A673 (cell line): ENCODE data around the gene SGPL1. TPM values are rescaled to one million over a fixed set of nuclear protein-coding genes. Genes with fewer than 3 reads are reported as not detected.
"Not testable (repeated sequence)": the region's sequence is repeated elsewhere in the genome, so short reads cannot be mapped to it uniquely, and the experiment has no call there.

ENCODE experiments used
- BruUV-seq: library from RNA; stranded (reverse); fragments of 400-500 nt; replicated peaks from 2 replicates; lab custom pipeline; 2021; lab: Mats Ljungman, UMichigan
- CTCF ChIA-PET: fragments of 300-600 bp; sonication (Branson Sonifier 250); formaldehyde crosslinking; loops from one replicate; lab custom pipeline; 2022; ENCODE audit warnings: antibody characterized with exemption; lab: Charles Lee
- POLR2A ChIA-PET: fragments of 300-600 bp; sonication (Branson Sonifier 250); formaldehyde crosslinking; loops from one replicate; lab custom pipeline; 2022; ENCODE audit warnings: antibody characterized with exemption; ENCODE audit not compliant: low non-redundant PET; lab: Charles Lee
- DNase-seq: peaks from one replicate; pipeline ENCODE4 v3.0.0-alpha.2; 2015; ENCODE audit warnings: low spot score
- H3K27ac ChIP-seq: fragments of 200-600 bp; sonication (generic); 2 replicates; pipeline ENCODE4 v1.5.1; 2016; ENCODE audit warnings: mixed run types, low read depth, mild to moderate bottlenecking, mixed read lengths, antibody characterized with exemption, low read length; ENCODE audit not compliant: poor library complexity, severe bottlenecking
- H3K27me3 ChIP-seq: fragments of 200-600 bp; sonication (generic); replicated peaks from 2 replicates; pipeline ENCODE4 v1.6.1; 2017; ENCODE audit warnings: mixed run types, low read depth, mild to moderate bottlenecking, mixed read lengths, antibody characterized with exemption, low read length; ENCODE audit not compliant: insufficient read depth, poor library complexity
- H3K36me3 ChIP-seq: fragments of 200-600 bp; sonication (generic); 2 replicates; pipeline ENCODE4 v1.6.1; 2016; ENCODE audit warnings: mixed run types, mild to moderate bottlenecking, mixed read lengths, antibody characterized with exemption, low read length; ENCODE audit not compliant: insufficient read depth, poor library complexity, severe bottlenecking
- H3K4me1 ChIP-seq: fragments of 200-600 bp; sonication (generic); 2 replicates; pipeline ENCODE4 v1.6.1; 2017; ENCODE audit warnings: mixed run types, mild to moderate bottlenecking, mixed read lengths, antibody characterized with exemption, low read length; ENCODE audit not compliant: insufficient read depth, poor library complexity, severe bottlenecking
- H3K4me3 ChIP-seq: fragments of 200-600 bp; sonication (generic); 2 replicates; pipeline ENCODE4 v1.5.1; 2016; ENCODE audit warnings: low read depth, mixed run types, mild to moderate bottlenecking, mixed read lengths, low read length; ENCODE audit not compliant: poor library complexity, severe bottlenecking
- H3K9me3 ChIP-seq: fragments of 200-600 bp; sonication (generic); 2 replicates; pipeline ENCODE4 v1.6.1; 2016; ENCODE audit warnings: mixed run types, low read depth, mild to moderate bottlenecking, mixed read lengths, antibody characterized with exemption, low read length; ENCODE audit not compliant: poor library complexity, severe bottlenecking
- EZH2 ChIP-seq: fragments of 200-600 bp; sonication (generic); IDR thresholded peaks from 2 replicates; pipeline ENCODE4 v1.6.1; 2017; ENCODE audit warnings: borderline replicate concordance, low read depth, mild to moderate bottlenecking, mixed read lengths, antibody characterized with exemption, low read length; ENCODE audit not compliant: poor library complexity, severe bottlenecking
- intact Hi-C: fragments of 100-400 bp; cut with micrococcal nuclease; formaldehyde crosslinking; loops from one replicate; pipeline ENCODE4 v1.10.0; 2022; ENCODE audit not compliant: unreplicated experiment
- total RNA-seq: library from RNA; stranded (reverse); gene quantifications from 2 replicates; pipeline ENCODE4 v1.2.3, GENCODE V29; 2021
- TF ChIP-seq, protein P1 (sequence below): fragments of 300-800, 200-600 bp; sonication (generic); conservative IDR thresholded peaks from 2 replicates; pipeline ENCODE4 v1.5.1; 2017; ENCODE audit warnings: low read depth, mild to moderate bottlenecking, antibody characterized with exemption, low read length, moderate library complexity, mixed read lengths

The SGPL1 gene
- total RNA-seq, 1 experiment from 2014 or later: 48.6 TPM

DNA sequence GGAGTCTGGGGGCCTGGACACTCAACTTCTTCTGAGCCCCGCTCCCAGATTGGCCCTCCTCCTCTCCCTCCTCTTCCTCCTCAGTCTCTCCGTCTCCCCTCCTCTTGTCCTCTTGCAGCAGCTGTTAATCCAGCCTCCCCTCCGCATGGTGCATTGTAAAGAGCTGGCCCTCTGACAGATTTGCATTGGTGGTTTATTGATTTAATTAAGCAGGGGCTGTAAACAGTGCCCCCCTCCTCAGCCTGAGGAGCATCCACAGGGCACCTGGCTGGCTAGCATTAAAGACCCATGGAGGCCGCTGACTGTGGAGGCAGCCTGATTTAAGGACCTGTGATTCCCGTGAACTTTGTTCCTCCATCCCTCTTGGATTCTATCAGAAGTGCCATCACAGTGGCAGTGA, 101.5 kb downstream of the SGPL1 start:
- no TSS peak for BruUV-seq
- CTCF ChIA-PET: no interaction called here
- intact Hi-C loops: no loop called here
- no peak for DNase-seq
- Histone ChIP-seq H3K36me3 (no peaks in the 10 kb centered on the region), H3K27me3 (no peaks in the 10 kb centered on the region), H3K4me3 (no peak overlapping the region), H3K27ac (no peak overlapping the region), H3K9me3 (no peaks in the 10 kb centered on the region), H3K4me1 (no peaks in the 10 kb centered on the region)
- TF ChIP-seq, protein P1, sequence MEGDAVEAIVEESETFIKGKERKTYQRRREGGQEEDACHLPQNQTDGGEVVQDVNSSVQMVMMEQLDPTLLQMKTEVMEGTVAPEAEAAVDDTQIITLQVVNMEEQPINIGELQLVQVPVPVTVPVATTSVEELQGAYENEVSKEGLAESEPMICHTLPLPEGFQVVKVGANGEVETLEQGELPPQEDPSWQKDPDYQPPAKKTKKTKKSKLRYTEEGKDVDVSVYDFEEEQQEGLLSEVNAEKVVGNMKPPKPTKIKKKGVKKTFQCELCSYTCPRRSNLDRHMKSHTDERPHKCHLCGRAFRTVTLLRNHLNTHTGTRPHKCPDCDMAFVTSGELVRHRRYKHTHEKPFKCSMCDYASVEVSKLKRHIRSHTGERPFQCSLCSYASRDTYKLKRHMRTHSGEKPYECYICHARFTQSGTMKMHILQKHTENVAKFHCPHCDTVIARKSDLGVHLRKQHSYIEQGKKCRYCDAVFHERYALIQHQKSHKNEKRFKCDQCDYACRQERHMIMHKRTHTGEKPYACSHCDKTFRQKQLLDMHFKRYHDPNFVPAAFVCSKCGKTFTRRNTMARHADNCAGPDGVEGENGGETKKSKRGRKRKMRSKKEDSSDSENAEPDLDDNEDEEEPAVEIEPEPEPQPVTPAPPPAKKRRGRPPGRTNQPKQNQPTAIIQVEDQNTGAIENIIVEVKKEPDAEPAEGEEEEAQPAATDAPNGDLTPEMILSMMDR: no peak
- TF ChIP-seq EZH2: no peak
- POLR2A ChIA-PET: no interaction called here

DNA sequence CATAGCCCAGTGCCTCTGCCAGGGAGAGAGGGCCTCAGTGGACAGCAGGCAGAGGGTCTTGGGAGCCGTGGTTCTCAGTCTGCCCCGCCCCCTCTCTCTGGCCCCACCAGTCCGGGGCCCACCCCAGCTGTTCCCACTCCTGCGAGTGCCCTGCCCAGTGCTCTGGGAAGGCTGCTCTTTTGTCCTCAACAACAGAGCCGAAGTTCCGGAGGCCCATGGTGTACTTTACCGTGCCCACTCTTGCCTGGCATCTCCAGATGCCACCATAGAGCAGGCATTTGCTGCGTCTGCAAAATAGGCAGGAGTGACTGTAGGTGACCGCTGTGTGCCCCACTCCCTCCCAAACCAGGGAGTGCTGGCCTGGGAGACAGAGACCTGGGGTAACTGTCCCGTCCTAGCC, 101.9 kb downstream of the SGPL1 start:
- H3K36me3 ChIP-seq: no peaks in the 10 kb centered on the region
- TF ChIP-seq EZH2: no peak
- TF ChIP-seq, protein P1: no peak
- H3K9me3 ChIP-seq: no peaks in the 10 kb centered on the region
- H3K27ac ChIP-seq: no peak overlapping the region
- intact Hi-C loops: no loop called here
- ChIA-PET POLR2A (no interaction called here), CTCF (no interaction called here)
- H3K4me3 ChIP-seq: no peak overlapping the region
- H3K4me1 ChIP-seq: no peaks in the 10 kb centered on the region
- no peaks in the 10 kb centered on the region for H3K27me3 ChIP-seq
- DNase-seq: no peak
- BruUV-seq: no TSS peak

DNA sequence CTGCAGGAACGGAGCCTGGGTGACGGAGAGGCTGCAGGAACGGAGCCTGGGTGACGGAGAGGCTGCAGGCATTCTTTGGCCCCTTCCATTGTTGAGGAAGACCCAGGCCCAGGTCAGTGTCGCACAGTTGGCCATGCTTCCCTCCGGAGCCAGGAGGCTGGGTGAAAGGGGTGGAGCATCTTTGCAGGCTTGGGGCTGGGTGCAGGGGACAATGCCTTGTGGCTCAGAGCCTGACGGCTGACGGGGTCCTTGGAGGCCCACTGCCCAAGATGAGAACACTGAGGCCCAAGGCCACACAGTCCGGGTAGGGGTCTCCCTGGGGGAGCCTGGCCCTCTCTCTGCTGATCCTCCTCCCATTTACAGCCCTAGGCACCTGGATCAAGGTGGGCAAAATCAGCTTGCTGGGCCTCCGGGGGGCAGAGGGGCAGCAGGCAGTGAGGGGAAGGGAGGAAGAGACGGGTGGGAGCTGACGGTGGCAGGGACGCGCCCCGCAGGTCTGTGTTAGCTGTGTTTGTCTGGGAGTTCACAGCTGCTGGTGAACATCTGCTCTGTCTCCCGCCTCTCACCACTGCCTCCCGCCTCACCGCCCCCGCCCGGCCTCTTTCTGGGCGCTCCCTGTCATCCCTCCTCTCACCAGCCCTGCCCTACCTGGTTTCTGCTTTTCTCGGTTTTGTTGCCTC, 103.2 kb downstream of the SGPL1 start:
- intact Hi-C loops: no loop called here
- Histone ChIP-seq H3K36me3 (no peaks in the 10 kb centered on the region), H3K4me1 (no peaks in the 10 kb centered on the region), H3K27me3 (no peaks in the 10 kb centered on the region), H3K4me3 (no peak overlapping the region), H3K9me3 (no peaks in the 10 kb centered on the region), H3K27ac (no peak overlapping the region)
- no TSS peak for BruUV-seq
- POLR2A ChIA-PET: no interaction called here
- CTCF ChIA-PET: no interaction called here
- TF ChIP-seq, protein P1: no peak
- TF ChIP-seq EZH2: no peak
- no peak for DNase-seq

DNA sequence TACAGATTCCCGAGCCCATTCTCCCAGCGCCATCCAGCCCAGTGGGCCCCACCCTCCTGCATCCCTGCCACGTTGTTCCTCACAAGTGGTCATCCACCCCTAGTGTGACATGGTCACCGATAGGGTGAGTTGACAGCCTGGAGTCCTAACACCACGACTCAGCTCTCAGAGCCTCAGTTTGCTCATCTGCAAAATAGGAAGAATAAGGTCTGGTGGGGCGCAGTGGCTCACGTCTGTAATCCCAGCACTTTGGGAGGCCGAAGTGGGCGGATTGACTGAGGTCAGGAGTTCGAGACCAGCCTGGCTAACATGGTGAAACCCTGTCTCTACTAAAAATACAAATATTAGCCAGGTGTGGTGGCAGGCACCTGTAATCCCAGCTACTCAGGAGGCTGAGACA, 104.2 kb downstream of the SGPL1 start:
- intact Hi-C loops, DNase-seq, H3K27me3 ChIP-seq, BruUV-seq, H3K9me3 ChIP-seq, H3K4me1 ChIP-seq, POLR2A ChIA-PET, H3K4me3 ChIP-seq, H3K27ac ChIP-seq, H3K36me3 ChIP-seq: not testable (repeated sequence)
- CTCF ChIA-PET: interaction anchor here (0.6 kb wide), 1 partner anchor 729 kb away, joined by 9 read pairs; no protein-coding TSS in a partner anchor
